Fibroblast of skin of back (primary cell): ENCODE measurements around the gene EXOC4.

Experiments used
- DNase-seq: peaks from one replicate; pipeline ENCODE4 v3.0.0-alpha.2; 2013

The EXOC4 gene

GRCh38 chr7:133582766-133583523, 330.1 kb downstream of the EXOC4 start:
- DNase-seq: peak; percentile 94

- DNase-seq: no peak
These were observed 330.8 kb downstream of the EXOC4 start for GRCh38 chr7:133583545-133584171.

GRCh38 chr7:133584956-133585668, 332.2 kb downstream of the EXOC4 start:
- no peak for DNase-seq

GRCh38 chr7:133586253-133586652, 333.4 kb downstream of the EXOC4 start:
- DNase-seq: no peak

GRCh38 chr7:133587903-133588302, 335.0 kb downstream of the EXOC4 start:
- no peak for DNase-seq

GRCh38 chr7:133590795-133591194, 337.9 kb downstream of the EXOC4 start:
- DNase-seq: no peak

GRCh38 chr7:133591704-133592340, 338.9 kb downstream of the EXOC4 start:
- no peak for DNase-seq

GRCh38 chr7:133593561-133593960, 340.7 kb downstream of the EXOC4 start:
- no peak for DNase-seq

GRCh38 chr7:133601617-133602016, 348.7 kb downstream of the EXOC4 start:
- no peak for DNase-seq

GRCh38 chr7:133602291-133602690, 349.4 kb downstream of the EXOC4 start:
- peak; percentile 62 for DNase-seq

GRCh38 chr7:133606991-133607390, 354.1 kb downstream of the EXOC4 start:
- DNase-seq: no peak

- DNase-seq: no peak
These were observed 356.9 kb downstream of the EXOC4 start for GRCh38 chr7:133609806-133610205.

- DNase-seq: no peak
These were observed 359.1 kb downstream of the EXOC4 start for GRCh38 chr7:133611955-133612354.

- no peak for DNase-seq
These were observed 360.4 kb downstream of the EXOC4 start for GRCh38 chr7:133613250-133613790.

GRCh38 chr7:133614251-133614650, 361.4 kb downstream of the EXOC4 start:
- DNase-seq: no peak

- DNase-seq: no peak
These were observed 366.1 kb downstream of the EXOC4 start for GRCh38 chr7:133618970-133619369.

GRCh38 chr7:133619491-133619890, 366.6 kb downstream of the EXOC4 start:
- no peak for DNase-seq

GRCh38 chr7:133623721-133624120, 370.8 kb downstream of the EXOC4 start:
- DNase-seq: no peak

- DNase-seq: no peak
These were observed 372.2 kb downstream of the EXOC4 start for GRCh38 chr7:133625046-133625445.

GRCh38 chr7:133629701-133630100, 376.8 kb downstream of the EXOC4 start:
- peak; percentile 73 for DNase-seq

- DNase-seq: peak; percentile 26
These were observed 380.2 kb downstream of the EXOC4 start for GRCh38 chr7:133633055-133633454.

GRCh38 chr7:133635541-133635940, 382.7 kb downstream of the EXOC4 start:
- no peak for DNase-seq

GRCh38 chr7:133638857-133639256, 386.0 kb downstream of the EXOC4 start:
- DNase-seq: no peak
